Erythroblast (primary cell): ENCODE data around the gene TCF12.

Source experiments
- GATA1 ChIP-seq: IDR thresholded peaks from 2 replicates; pipeline ENCODE4 v1.6.1; 2011; ENCODE audit warnings: low read depth, mild to moderate bottlenecking, control low read depth, low read length, moderate library complexity
- POLR2A ChIP-seq: IDR thresholded peaks from 2 replicates; pipeline ENCODE4 v1.6.1; 2011; ENCODE audit warnings: mild to moderate bottlenecking, low read length

DNA sequence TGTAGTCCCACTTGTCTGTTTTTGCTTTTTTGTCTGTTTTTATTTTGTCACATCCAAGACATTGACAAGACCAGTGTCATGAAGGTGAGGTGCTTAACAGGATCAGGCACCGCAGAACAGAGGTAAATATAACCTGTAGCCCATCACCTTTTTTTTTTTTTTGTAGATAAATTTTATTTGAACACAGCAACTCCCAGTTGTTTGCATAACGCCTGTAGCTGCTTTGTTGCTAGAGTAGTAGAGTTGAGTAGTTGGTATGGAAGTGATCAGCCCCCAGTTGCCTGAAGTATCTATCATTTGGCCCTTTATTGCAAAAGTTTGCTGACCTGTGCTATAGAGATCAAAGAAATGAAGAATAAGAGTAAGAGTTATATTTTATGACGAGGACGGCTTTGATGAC lies 135.0 kb downstream of the TCF12 start:
- no peak for TF ChIP-seq POLR2A
- TF ChIP-seq GATA1: no peak
